ENCODE results near the gene TLE4.
"Not testable (repeated sequence)": the region's sequence is repeated elsewhere in the genome, so short reads cannot be mapped to it uniquely, and the experiment has no call there.

The TLE4 gene

DNA sequence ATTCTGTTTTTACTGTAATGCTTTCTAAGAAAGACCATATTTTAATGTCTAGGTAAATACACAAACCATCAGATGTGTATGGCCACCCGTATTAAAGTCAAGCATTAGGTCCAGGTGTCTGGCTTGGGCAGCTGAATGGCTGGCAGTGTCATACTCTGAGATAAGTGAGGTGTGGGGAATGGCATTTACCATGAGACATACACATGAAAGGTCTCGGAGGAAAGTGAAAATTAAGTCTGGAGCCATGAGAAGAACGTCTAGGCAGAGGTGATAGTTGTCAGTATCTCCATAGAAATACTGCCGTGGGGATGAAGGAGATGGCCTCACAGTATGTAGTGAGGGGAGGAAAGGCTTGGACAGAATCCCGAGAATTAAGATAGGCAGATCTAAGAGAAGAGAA, 164.3 kb downstream of the TLE4 start:
- no peak for DNase-seq (ENCODE audit: low spot score)

DNA sequence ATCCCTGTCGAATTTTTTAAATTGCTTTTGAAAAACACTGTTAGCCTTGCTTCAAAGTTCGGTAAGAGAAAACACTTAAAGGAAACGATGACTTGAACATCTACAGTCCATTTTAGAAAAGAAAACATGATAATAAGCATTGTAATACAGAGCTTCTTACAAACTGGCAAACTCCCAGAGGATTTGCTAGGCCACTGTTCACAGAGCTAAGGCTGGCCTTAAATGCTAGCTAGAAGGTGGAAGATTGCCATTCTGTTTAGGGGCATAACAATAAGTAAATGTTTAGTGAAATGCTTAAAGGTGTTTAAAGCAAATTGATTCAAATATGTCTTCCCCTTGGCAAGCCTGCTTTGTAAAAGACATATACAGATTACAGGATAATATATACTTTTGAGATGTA, 169.6 kb downstream of the TLE4 start:
- DNase-seq (ENCODE audit: low spot score) = no peak

DNA sequence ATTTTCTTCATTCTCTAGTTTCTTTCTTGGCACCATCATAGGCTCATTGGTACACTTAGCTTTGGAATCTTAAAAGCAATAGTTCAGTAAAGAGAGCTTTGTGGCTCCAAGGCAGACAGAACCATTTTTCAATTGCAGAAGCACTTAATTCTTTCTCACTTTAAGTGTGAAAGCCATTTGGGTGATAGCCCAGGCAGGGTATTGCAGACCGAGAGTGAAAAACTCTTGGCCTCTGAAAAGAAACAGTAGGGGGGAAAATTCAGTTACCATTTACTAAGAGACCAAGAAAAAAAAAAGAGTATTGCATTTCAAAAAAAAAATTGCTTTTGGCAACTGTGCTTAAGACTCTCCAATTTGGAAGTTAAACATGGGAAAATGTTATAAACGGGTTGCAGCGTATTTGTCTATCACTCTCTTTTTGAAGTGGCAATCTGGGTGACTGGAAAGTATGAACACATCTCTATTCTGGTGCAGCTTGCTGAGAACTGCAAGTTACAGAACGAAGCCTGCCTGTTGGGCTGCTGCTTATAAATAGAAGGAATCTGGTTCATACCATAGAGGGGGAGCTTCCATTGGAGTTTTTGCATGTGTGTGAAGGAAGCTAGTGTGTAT, 170.5 kb downstream of the TLE4 start:
- no peak for DNase-seq (ENCODE audit: low spot score)

DNA sequence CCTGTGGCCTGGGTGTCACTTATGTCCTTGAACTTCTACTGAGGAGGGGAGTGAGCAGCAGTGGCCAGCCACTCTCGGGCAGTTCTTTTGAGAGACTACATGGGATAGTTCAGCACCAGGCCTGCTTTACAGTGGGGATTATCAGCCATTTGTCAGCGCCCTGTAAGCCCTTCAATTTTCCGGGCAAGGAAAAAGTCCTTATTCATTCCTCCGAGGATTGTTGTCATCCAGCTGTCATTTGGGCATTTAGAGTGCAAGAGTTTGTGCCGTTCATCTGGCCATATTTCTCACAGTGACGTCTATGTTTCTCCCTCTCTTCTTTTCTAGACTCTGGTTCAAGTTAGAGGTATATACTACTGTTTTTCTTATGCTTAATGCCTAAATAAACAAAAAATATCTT, 172.8 kb downstream of the TLE4 start:
- no peak for DNase-seq (ENCODE audit: low spot score)

DNA sequence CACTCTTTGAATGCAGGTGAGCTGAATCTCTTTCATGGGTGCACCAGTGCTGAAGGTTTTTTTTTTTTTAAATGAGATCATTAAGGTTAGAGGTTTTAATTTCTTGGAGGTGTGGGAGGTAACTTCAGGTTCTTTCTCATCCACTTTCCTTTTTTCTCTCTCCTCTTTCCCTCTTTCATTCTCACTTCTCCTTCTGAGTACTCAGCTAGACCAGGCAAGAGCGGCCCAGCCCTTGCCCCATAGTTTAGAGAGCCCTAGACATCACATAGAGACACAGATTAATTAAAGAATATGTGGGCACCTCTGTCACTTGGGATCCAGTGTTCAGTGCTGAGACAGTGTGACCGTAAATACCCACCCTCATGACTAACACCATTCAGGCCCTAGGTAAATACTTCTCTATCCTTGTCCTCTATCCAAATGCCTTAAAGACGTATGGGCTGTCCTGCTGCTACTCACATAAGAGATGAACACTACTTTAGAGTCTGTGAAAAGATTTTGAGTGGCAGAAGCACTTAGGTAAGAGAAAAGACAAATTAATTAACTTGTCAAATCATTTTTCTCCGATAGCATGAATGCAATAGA, 174.1 kb downstream of the TLE4 start:
- DNase-seq (ENCODE audit: low spot score) = no peak

DNA sequence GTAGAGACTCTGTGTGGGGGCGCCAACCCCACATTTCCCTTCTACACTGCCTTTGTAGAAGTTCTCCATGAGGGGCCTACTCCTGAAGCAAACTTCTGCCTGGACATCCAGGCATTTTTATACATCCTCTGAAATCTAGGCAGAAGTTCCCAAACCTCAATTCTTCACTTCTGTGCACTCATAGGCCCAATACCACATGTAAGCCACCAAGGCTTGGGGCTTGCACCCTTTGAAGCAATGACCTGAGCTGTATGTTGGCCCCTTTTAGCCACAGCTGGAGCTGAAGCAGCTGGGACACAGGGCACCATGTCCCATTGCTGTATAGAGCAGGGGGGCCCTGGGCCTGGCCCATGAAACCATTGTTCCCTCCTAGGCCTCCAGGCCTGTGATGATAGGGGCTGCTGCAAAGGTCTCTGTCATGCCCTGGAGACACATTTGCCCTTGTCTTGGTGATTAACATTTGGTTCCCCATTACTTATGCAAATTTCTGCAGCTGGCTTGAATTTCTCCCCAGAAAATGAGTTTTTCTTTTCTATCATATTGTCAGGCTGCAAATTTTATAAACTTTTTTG, 180.2 kb downstream of the TLE4 start:
- not testable (repeated sequence) for DNase-seq (ENCODE audit: low spot score)

DNA sequence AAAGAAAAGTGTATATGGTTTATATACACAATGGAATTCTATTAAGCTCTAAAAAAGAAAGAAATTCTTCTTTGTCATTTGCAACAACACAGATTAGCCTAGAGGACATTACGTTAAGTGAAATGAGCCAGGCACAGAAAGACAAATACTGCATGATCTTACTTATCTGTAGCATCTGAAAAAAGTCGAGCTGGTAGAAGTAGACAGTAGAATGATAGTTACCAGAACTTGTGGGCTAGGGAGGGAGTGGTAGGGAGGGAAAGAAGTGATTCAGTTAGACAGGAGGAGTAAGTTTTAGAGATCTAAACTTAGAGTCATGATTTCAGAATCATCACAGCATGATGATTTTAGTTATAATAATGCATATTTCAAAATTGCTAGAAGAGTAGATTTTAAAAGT, 184.6 kb downstream of the TLE4 start:
- no peak for DNase-seq (ENCODE audit: low spot score)

DNA sequence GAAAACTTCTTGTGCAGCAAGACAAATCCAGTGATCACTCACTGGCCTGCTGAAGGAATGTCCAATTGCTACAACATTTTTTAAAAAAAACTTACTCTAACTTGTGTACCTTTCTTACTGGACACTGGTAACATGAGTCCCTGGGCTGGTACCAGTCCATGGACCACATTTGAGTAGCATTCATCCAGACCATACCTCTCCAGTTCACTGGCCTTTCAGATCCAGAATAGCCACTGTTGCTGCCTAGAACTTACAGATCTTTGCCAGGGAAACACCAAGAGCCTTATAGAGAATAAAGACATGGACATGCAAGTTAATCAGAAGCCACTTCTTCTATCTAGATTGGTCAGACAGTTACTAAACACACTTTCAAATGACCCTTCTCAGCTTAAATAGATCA, 185.3 kb downstream of the TLE4 start:
- DNase-seq (ENCODE audit: low spot score) = no peak

DNA sequence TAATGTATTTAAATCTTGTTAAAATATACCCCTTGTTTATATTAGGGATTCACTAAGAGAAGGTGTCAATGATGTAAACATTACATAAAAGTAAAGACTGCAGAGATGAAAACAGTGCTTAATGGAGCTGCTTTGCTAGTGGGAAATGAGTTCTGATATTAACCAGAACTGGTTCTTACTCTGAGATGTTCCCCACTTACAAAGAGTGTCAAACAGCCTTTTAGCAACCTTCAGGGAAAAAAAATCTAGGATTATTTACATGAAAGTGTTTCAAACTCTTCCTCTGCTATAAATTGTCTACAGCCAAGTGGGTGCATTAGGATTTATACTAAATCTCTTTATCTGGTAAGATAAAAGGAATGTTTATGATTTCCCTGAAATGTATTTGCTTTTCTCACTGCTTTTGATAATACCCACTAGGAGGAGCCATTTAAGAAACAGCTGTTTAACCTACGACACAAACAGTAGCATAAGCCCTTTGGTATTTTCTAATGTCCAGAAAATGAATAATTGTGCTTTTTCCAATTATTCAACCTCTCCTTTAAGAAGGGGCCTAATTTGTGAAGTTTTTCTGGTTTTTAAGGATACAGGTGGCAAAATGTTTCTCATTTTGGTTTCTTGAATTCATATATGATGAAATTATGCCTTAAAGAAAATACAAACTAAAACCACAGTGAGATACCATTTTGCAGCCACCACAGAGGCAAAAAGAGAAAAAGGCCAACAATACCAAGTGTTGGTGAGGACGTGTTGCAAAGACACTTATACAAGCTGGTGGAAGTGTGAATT, 186.3 kb downstream of the TLE4 start:
- peak; percentile 5 for DNase-seq (ENCODE audit: low spot score)

DNA sequence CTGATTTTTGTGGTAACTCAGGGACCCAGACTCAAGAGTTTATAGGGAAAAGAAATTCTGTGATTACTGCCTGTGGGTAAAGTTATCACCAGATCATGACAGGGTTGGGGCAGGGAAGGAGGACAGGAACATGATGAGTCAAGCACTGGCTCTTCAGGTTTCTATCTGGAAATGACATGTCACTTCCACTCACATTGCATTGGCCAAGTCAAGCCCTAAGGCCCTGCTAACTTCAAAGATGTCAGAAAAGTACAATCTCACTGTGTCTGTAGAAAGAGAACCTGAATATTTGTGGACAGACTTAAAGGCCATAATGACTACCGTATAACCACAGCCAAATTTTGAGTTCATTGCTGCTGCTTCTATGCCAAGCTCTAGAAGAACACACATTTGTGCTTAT, 187.7 kb downstream of the TLE4 start:
- DNase-seq (ENCODE audit: low spot score) = no peak

DNA sequence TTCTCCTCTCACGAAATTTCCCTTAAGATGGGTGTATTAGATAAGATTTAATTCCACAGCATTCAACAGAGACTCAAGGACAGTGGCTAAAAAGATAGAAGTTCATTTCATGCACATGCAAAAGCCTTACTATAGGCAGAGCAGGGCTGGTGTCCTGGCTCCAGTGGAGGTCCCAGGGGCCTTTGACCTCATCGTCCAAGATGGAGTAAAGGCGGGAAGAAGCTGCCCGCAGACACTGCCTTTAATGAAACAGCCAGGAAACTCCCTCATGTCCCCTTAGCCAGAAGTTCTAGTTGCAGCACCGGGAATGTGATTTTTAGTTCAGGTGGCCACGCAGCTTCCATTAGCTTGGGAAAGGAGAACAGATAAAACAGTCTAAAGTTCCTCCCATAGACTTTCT, 190.3 kb downstream of the TLE4 start:
- DNase-seq (ENCODE audit: low spot score) = no peak

DNA sequence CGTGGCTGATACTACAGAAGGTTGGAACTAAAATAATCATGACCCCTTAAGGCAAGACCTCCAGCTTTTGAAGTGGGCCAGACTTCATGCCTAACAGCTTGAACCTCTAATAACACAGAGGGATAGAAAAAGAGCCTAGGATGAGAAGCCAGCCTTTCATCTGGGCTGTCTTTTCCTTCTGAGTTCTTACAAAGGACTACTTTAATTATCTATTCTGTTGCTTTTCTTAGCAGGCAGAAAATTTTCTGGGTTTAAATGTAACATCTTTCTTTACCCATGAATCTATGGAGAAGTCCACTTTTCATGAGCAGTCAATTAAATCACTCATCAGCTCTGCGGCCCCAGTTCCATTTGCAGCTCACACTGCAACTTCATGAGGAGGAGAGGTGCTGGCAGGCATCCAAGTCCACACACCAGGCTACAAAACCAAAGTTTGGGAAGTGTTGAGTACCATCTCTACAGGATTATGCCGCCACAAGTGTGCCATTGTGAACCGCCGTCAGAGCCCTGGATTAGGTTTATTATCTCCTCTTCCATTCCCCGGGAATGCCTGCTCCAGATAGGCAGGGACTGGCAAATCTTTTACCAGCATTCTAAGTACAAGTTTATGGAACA, 192.0 kb downstream of the TLE4 start:
- DNase-seq (ENCODE audit: low spot score) = no peak

DNA sequence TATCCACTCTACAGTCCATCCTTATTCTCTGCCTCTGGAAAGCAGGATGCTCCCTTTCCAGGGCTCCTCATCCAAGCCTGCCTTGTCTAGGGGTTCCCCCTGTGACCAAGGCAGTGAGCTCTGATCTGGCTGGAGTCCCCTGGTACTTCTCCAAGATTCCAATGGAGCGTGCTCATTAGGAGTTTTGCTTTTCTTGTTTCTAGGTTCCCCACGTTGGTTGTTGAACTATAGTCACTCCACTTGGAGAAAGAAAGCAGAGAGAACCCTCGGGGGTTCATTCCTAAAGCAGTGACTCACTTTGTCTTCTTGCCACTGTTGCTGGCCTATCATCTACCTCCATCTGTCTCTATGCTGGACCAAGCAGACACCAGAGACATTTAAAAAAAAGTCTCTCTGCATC, 192.6 kb downstream of the TLE4 start:
- DNase-seq (ENCODE audit: low spot score) = no peak

DNA sequence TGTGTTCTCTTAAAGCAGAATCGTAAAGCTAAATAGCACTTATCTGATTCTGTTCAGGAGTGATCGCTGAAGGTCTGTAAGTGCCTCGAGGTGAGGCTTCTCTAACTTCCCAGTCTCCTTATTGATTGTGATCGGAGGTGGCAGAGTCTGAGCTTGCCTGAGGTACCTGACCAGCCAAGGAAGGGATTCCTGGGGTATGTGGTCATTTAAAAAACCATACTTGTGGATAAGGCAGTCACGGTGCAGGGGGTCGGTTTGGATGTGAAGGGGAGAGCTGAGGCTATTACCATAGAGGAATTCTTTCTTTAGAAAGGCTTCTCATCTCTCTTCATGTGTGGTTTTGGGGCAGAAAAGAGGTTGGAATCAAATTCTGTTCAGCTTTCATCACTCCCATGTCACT, 193.7 kb downstream of the TLE4 start:
- DNase-seq (ENCODE audit: low spot score) = no peak

DNA sequence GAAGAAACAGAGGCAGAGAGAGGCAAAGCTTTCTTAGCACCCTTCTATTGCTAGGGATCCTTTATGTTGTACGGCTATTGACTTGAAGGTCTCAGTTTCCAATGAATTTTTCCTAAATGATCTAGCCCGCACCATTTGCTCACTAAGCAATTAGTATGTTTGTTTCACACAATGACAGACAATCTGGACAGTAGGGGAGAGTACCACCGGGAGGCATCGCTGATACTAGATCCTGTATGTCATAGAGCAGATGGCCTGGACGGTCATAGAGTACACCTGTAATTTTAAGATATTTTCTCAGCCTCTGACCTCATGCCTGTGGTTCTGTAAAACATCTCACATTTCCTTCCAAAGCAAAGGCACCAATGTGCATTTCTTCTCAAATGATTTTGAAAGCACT, 194.3 kb downstream of the TLE4 start:
- no peak for DNase-seq (ENCODE audit: low spot score)

DNA sequence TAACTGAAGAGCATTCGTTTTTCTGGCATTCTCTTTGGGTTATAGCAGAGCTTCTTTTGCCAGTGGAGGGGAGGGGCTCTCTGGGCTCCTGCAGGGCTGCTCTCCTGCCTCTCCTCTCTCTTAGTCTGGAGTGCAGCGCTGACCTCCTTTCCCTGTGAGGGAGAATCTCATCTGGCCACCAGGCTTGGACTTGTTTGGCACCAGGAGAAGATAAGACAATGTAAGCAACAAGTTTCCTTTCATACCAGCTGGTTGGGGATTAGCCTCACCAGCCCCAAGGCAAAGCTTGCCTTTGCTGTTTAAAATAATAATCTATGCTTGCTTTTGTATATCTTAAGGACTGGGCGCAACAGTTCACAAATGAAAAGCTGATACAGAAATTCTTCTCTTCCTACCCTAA, 196.4 kb downstream of the TLE4 start:
- no peak for DNase-seq (ENCODE audit: low spot score)

DNA sequence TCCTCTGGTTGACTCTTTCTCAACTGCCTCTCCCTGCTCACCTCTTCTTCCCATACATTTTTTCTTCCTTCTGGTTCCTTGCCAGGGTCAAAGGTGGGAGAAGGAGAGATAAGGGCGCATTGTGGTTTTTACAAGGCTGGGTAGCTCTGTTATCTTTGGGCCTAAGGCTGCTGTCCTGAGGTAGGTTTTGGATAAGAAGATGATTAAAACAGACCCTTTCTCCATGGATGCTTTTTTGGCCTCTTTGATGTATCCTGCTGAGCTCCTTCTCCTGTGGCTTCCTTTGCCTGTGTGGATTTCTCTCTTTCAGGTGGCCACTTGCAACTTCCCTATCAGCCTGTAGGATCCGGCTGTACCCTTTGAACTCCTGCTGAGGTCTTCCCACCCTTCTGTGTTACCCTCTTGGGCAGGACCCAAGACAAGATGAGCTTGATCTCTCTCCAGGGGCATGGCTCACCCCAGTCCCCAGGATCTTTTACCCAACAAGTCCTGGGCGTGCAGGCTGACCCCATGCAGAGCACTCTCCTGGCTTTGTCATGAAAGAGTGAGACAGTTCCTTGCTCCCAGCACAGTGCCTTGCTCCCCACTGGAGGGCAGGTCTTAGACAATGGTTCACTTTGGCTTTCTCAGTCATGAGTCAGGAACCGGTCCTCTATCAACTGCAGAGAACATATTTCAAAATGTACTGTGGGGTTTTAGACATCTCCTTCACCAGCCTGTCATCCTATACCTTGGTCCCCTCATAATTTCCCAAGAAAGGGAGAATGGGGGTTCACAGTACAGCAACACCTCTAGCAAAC, 197.9 kb downstream of the TLE4 start:
- no peak for DNase-seq (ENCODE audit: low spot score)

DNA sequence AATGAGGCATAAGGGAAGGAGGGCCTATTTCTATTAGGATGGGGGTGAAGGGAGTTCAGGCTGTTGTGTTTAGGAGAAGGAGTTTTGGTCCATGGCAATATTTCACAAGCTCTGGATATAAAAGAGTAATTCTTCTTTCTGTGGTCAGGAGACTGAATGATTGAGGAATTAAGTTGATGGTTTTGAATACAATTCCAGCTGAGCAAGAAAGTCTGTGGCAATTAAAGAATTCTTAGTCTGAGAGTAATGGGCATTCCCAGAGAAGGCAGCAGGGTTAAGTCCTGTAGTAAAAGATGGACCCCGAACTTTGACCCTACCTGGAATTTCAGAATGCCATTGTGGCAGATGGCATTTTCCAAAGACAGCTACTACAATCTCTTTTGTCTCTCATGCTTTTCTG, 202.6 kb downstream of the TLE4 start:
- no peak for DNase-seq (ENCODE audit: low spot score)
